Activated naive CD4-positive, alpha-beta T cell treated with anti-CD3 and anti-CD28 coated beads for 36 hours (primary cell): ENCODE results near the gene DRD1. TPM values are rescaled to one million over a fixed set of nuclear protein-coding genes. Genes with fewer than 3 reads are reported as not detected.
"Not testable (repeated sequence)": the region's sequence is repeated elsewhere in the genome, so short reads cannot be mapped to it uniquely, and the experiment has no call there.

Source experiments
- CTCF ChIA-PET: fragments of 350-600 bp; sonication (Branson Sonifier 250); formaldehyde crosslinking; loops from one replicate; lab custom pipeline; 2021; ENCODE audit warnings: antibody characterized with exemption; lab: Charles Lee
- DNase-seq: peaks from one replicate; pipeline ENCODE4 v3.0.0-alpha.2; 2020
- H3K27ac Mint-ChIP-seq: one replicate; pipeline ENCODE4 v1.8.0; 2021; ENCODE audit warnings: mild to moderate bottlenecking, mixed read lengths
- H3K27me3 Mint-ChIP-seq: one replicate; pipeline ENCODE4 v1.8.0; 2021; ENCODE audit warnings: low read depth, mixed read lengths
- H3K36me3 Mint-ChIP-seq: one replicate; pipeline ENCODE4 v1.8.0; 2021; ENCODE audit warnings: low read depth, mixed read lengths
- H3K4me1 Mint-ChIP-seq: one replicate; pipeline ENCODE4 v1.8.0; 2021; ENCODE audit warnings: low read depth, mixed read lengths
- H3K4me3 Mint-ChIP-seq: one replicate; pipeline ENCODE4 v1.8.0; 2021; ENCODE audit warnings: mild to moderate bottlenecking, moderate library complexity, mixed read lengths
- H3K9me3 Mint-ChIP-seq: one replicate; pipeline ENCODE4 v1.8.0; 2021; ENCODE audit warnings: mixed read lengths
- intact Hi-C: fragments of 100-400 bp; cut with micrococcal nuclease; formaldehyde crosslinking; loops from one replicate; pipeline ENCODE4 v1.15.1; 2023
- total RNA-seq, 2 experiments: library from RNA; stranded (reverse); gene quantifications; one replicate each; pipeline ENCODE4 v1.2.3, GENCODE V29; 2021

Gene DRD1
- total RNA-seq, 2 experiments from 2014 or later = not detected

- no peaks in the 10 kb centered on the region for H3K36me3 Mint-ChIP-seq
- no peaks in the 10 kb centered on the region for H3K27me3 Mint-ChIP-seq
- DNase-seq = no peak
- H3K9me3 Mint-ChIP-seq = no peaks in the 10 kb centered on the region
- no peak overlapping the region for H3K27ac Mint-ChIP-seq
- intact Hi-C loops = no loop called here
- H3K4me1 Mint-ChIP-seq = peaks cover 22% of the 10 kb centered on the region
- CTCF ChIA-PET = interaction anchor here (2.0 to 3.4 kb wide), 2 partner anchors 8 to 44 kb away, joined by 11 to 31 read pairs; no protein-coding TSS in a partner anchor
- no peak overlapping the region for H3K4me3 Mint-ChIP-seq
Measured at GRCh38 chr5:175466700-175467318, 22.8 kb upstream of the DRD1 start.

GRCh38 chr5:175465282-175465681, 21.3 kb upstream of the DRD1 start:
- DNase-seq = no peak
- intact Hi-C loops = no loop called here
- no peaks in the 10 kb centered on the region for H3K36me3 Mint-ChIP-seq
- H3K27ac Mint-ChIP-seq = no peak overlapping the region
- H3K4me1 Mint-ChIP-seq = peaks cover 16% of the 10 kb centered on the region
- CTCF ChIA-PET = interaction anchor here (0.6 to 3.4 kb wide), 15 partner anchors 9 to 555 kb away, joined by 3 to 31 read pairs (median 6); partner anchors contain the start of gene SFXN1
- no peak overlapping the region for H3K4me3 Mint-ChIP-seq
- H3K9me3 Mint-ChIP-seq = no peaks in the 10 kb centered on the region
- no peaks in the 10 kb centered on the region for H3K27me3 Mint-ChIP-seq

GRCh38 chr5:175464942-175465233, 20.9 kb upstream of the DRD1 start:
- no peak overlapping the region for H3K4me3 Mint-ChIP-seq
- no peak for DNase-seq
- H3K9me3 Mint-ChIP-seq = no peaks in the 10 kb centered on the region
- no peak overlapping the region for H3K27ac Mint-ChIP-seq
- H3K36me3 Mint-ChIP-seq = no peaks in the 10 kb centered on the region
- intact Hi-C loops = no loop called here
- H3K27me3 Mint-ChIP-seq = no peaks in the 10 kb centered on the region
- CTCF ChIA-PET = interaction anchor here (0.6 to 3.4 kb wide), 20 partner anchors 8 to 1211 kb away, joined by 3 to 31 read pairs (median 4); partner anchors contain the start of gene SFXN1
- peaks cover 16% of the 10 kb centered on the region for H3K4me1 Mint-ChIP-seq

- peaks cover 16% of the 10 kb centered on the region for H3K4me1 Mint-ChIP-seq
- no peaks in the 10 kb centered on the region for H3K27me3 Mint-ChIP-seq
- no peaks in the 10 kb centered on the region for H3K36me3 Mint-ChIP-seq
- intact Hi-C loops = no loop called here
- H3K4me3 Mint-ChIP-seq = no peak overlapping the region
- CTCF ChIA-PET = interaction anchor here (0.6 to 3.4 kb wide), 25 partner anchors 8 to 1211 kb away, joined by 3 to 31 read pairs (median 4); partner anchors contain the start of gene SFXN1
- H3K9me3 Mint-ChIP-seq = no peaks in the 10 kb centered on the region
- H3K27ac Mint-ChIP-seq = no peak overlapping the region
- peak; percentile 90 for DNase-seq
Measured at GRCh38 chr5:175464074-175464941, 20.3 kb upstream of the DRD1 start.

GRCh38 chr5:175463641-175464040, 19.7 kb upstream of the DRD1 start:
- Mint-ChIP-seq H3K36me3 (no peaks in the 10 kb centered on the region), H3K4me1 (peaks cover 16% of the 10 kb centered on the region), H3K4me3 (no peak overlapping the region), H3K27ac (no peak overlapping the region), H3K27me3 (no peaks in the 10 kb centered on the region), H3K9me3 (no peaks in the 10 kb centered on the region)
- DNase-seq = no peak
- intact Hi-C loops = no loop called here
- CTCF ChIA-PET = interaction anchor here (0.9 to 3.4 kb wide), 8 partner anchors 10 to 294 kb away, joined by 3 to 31 read pairs (median 4); partner anchors contain the start of gene SFXN1

GRCh38 chr5:175461370-175461769, 17.4 kb upstream of the DRD1 start:
- CTCF ChIA-PET = interaction anchor here (1.2 to 1.7 kb wide), 2 partner anchors 14 to 510 kb away, joined by 5 to 6 read pairs; no protein-coding TSS in a partner anchor
- H3K27ac Mint-ChIP-seq = no peak overlapping the region
- H3K36me3 Mint-ChIP-seq = no peaks in the 10 kb centered on the region
- intact Hi-C loops = no loop called here
- H3K4me1 Mint-ChIP-seq = peaks cover 19% of the 10 kb centered on the region
- no peak for DNase-seq
- no peak overlapping the region for H3K4me3 Mint-ChIP-seq
- H3K27me3 Mint-ChIP-seq = no peaks in the 10 kb centered on the region
- H3K9me3 Mint-ChIP-seq = no peaks in the 10 kb centered on the region

GRCh38 chr5:175460552-175460951, 16.6 kb upstream of the DRD1 start:
- no peaks in the 10 kb centered on the region for H3K36me3 Mint-ChIP-seq

GRCh38 chr5:175460126-175460525, 16.1 kb upstream of the DRD1 start:
- Mint-ChIP-seq H3K4me1 (peaks cover 12% of the 10 kb centered on the region), H3K36me3 (no peaks in the 10 kb centered on the region), H3K4me3 (no peak overlapping the region), H3K27ac (no peak overlapping the region), H3K9me3 (no peaks in the 10 kb centered on the region), H3K27me3 (no peaks in the 10 kb centered on the region)
- DNase-seq = no peak
- CTCF ChIA-PET = interaction anchor here (1.7 kb wide), 1 partner anchor 509 kb away, joined by 5 read pairs; no protein-coding TSS in a partner anchor
- intact Hi-C loops = loop anchor here (1.0 kb wide), 1 partner anchor 509 kb away; no protein-coding TSS in a partner anchor

More at GRCh38 chr5:175460552-175460951, 16.6 kb upstream of the DRD1 start:
- CTCF ChIA-PET = interaction anchor here (1.2 to 1.7 kb wide), 2 partner anchors 15 to 509 kb away, joined by 5 to 6 read pairs; no protein-coding TSS in a partner anchor
- Mint-ChIP-seq H3K27ac (no peak overlapping the region), H3K27me3 (no peaks in the 10 kb centered on the region), H3K4me3 (no peak overlapping the region), H3K4me1 (peaks cover 16% of the 10 kb centered on the region), H3K9me3 (no peaks in the 10 kb centered on the region)
- intact Hi-C loops = loop anchor here (1.0 kb wide), 1 partner anchor 509 kb away; no protein-coding TSS in a partner anchor
- no peak for DNase-seq

- Mint-ChIP-seq H3K36me3 (no peaks in the 10 kb centered on the region), H3K27ac (no peak overlapping the region), H3K4me3 (no peak overlapping the region), H3K4me1 (peaks cover 3% of the 10 kb centered on the region), H3K27me3 (peaks cover 15% of the 10 kb centered on the region), H3K9me3 (no peaks in the 10 kb centered on the region)
- CTCF ChIA-PET = interaction anchor here (1.4 kb wide), 1 partner anchor 506 kb away, joined by 8 read pairs; no protein-coding TSS in a partner anchor
- intact Hi-C loops = no loop called here
- no peak for DNase-seq
Measured at GRCh38 chr5:175457466-175457865, 13.5 kb upstream of the DRD1 start.

GRCh38 chr5:175456105-175456742, 12.2 kb upstream of the DRD1 start:
- Mint-ChIP-seq H3K36me3 (no peaks in the 10 kb centered on the region), H3K4me1 (peaks cover 3% of the 10 kb centered on the region), H3K27ac (no peak overlapping the region), H3K9me3 (no peaks in the 10 kb centered on the region), H3K4me3 (no peak overlapping the region), H3K27me3 (peaks cover 20% of the 10 kb centered on the region)
- intact Hi-C loops = no loop called here
- CTCF ChIA-PET = interaction anchor here (1.1 kb wide), 1 partner anchor 9 kb away, joined by 3 read pairs; no protein-coding TSS in a partner anchor
- no peak for DNase-seq

GRCh38 chr5:175454338-175454737, 10.4 kb upstream of the DRD1 start:
- CTCF ChIA-PET, DNase-seq: not testable (repeated sequence)

GRCh38 chr5:175452166-175452565, 8.2 kb upstream of the DRD1 start:
- no peak overlapping the region for H3K27ac Mint-ChIP-seq
- H3K4me3 Mint-ChIP-seq = no peak overlapping the region
- intact Hi-C loops = no loop called here
- CTCF ChIA-PET = interaction anchor here (0.5 kb wide), 1 partner anchor 255 kb away, joined by 3 read pairs; no protein-coding TSS in a partner anchor
- H3K4me1 Mint-ChIP-seq = no peaks in the 10 kb centered on the region
- no peak for DNase-seq
- no peaks in the 10 kb centered on the region for H3K9me3 Mint-ChIP-seq
- H3K27me3 Mint-ChIP-seq = peaks cover 30% of the 10 kb centered on the region
- no peaks in the 10 kb centered on the region for H3K36me3 Mint-ChIP-seq

More at GRCh38 chr5:175454338-175454737, 10.4 kb upstream of the DRD1 start:
- H3K4me3 Mint-ChIP-seq, H3K4me1 Mint-ChIP-seq, H3K36me3 Mint-ChIP-seq, H3K9me3 Mint-ChIP-seq, H3K27ac Mint-ChIP-seq, intact Hi-C loops: not testable (repeated sequence)
- H3K27me3 Mint-ChIP-seq = peaks cover 25% of the 10 kb centered on the region
